ENCODE results near the gene SELENOV.

DNA sequence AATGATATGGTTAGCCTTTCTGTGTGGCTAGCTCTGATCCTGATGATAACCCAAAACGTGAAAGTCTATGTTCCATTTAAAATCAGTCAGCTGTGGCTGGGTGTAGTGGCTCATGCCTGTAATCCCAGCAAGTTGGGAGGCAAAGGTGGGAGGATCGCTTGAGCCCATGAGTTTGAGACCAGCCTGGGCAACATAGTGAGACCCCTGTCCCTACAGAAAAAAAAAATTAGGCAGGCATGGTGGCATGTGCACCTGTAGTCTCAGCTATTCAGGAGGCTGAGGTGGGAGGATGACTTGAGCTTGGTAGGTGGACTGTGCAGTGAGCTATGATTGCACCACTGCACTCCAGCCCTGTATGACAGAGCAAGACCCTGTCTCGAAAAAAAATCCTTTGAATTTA, 18.9 kb downstream of the SELENOV start:
- TF ChIP-seq EZH2 (IDR thresholded peaks at IDR 0.05; ENCODE audit: low read length, missing control alignments), result no peak
- TF ChIP-seq, protein P1, sequence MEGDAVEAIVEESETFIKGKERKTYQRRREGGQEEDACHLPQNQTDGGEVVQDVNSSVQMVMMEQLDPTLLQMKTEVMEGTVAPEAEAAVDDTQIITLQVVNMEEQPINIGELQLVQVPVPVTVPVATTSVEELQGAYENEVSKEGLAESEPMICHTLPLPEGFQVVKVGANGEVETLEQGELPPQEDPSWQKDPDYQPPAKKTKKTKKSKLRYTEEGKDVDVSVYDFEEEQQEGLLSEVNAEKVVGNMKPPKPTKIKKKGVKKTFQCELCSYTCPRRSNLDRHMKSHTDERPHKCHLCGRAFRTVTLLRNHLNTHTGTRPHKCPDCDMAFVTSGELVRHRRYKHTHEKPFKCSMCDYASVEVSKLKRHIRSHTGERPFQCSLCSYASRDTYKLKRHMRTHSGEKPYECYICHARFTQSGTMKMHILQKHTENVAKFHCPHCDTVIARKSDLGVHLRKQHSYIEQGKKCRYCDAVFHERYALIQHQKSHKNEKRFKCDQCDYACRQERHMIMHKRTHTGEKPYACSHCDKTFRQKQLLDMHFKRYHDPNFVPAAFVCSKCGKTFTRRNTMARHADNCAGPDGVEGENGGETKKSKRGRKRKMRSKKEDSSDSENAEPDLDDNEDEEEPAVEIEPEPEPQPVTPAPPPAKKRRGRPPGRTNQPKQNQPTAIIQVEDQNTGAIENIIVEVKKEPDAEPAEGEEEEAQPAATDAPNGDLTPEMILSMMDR (conservative IDR thresholded peaks at IDR 0.05 in 1 of 2, IDR thresholded peaks at IDR 0.05 in 1 of 2; ENCODE audit: low read depth in 1 of 2, low read length in 2 of 2), result no peak

Measured in fibroblast of lung (primary cell).